ENCODE data around the gene USP36. TPM values are rescaled to one million over a fixed set of nuclear protein-coding genes. Genes with fewer than 3 reads are reported as not detected.

The USP36 gene
- total RNA-seq, 1 experiment from 2014 or later: 36.8 TPM

Other genes starting within 250 kb of the USP36 start
- gene CYTH1, start 58.5 kb downstream of the USP36 start, total RNA-seq (2014; rRNA removed; shearing (Covaris generic)): 14.1 and 14.4 TPM in 2 replicates
- 0.05 and 2.1 TPM in 2 replicates for gene CEP295NL, start 62.4 kb upstream of the USP36 start, total RNA-seq (2014; rRNA removed; shearing (Covaris generic))
- gene TIMP2, start 84.6 kb upstream of the USP36 start, total RNA-seq (2014; rRNA removed; shearing (Covaris generic)): 10.5 and 12.6 TPM in 2 replicates
- 1,319 and 1,392 TPM in 2 replicates for gene LGALS3BP, start 139.1 kb upstream of the USP36 start, total RNA-seq (2014; rRNA removed; shearing (Covaris generic))
- 89.2 and 96.4 TPM in 2 replicates for gene CANT1, start 168.9 kb upstream of the USP36 start, total RNA-seq (2014; rRNA removed; shearing (Covaris generic))
- 3.6 and 7.5 TPM in 2 replicates for gene C1QTNF1, start 183.4 kb upstream of the USP36 start, total RNA-seq (2014; rRNA removed; shearing (Covaris generic))
- 22.5 and 26.7 TPM in 2 replicates for gene ENGASE, start 234.0 kb upstream of the USP36 start, total RNA-seq (2014; rRNA removed; shearing (Covaris generic))

Data from HT-29 (cell line).